HFFc6 (cell line): Measurements from ENCODE around the gene SNX14. TPM values are rescaled to one million over a fixed set of nuclear protein-coding genes. Genes with fewer than 3 reads are reported as not detected.

Experiments
- DNase-seq: peaks from one replicate; pipeline ENCODE4 v3.0.0-alpha.2; 2018
- H3K27ac Mint-ChIP-seq: 2 replicates; pipeline ENCODE4 v1.8.0; 2020; ENCODE audit warnings: mild to moderate bottlenecking, mixed read lengths
- H3K27me3 Mint-ChIP-seq: 2 replicates; pipeline ENCODE4 v1.8.0; 2021; ENCODE audit warnings: mild to moderate bottlenecking, moderate library complexity, mixed read lengths; ENCODE audit not compliant: insufficient read depth
- H3K36me3 Mint-ChIP-seq: 2 replicates; pipeline ENCODE4 v1.8.0; 2021; ENCODE audit warnings: low read depth, mixed read lengths
- H3K4me1 Mint-ChIP-seq: 2 replicates; pipeline ENCODE4 v1.8.0; 2020; ENCODE audit warnings: low read depth, mixed read lengths
- H3K4me3 Mint-ChIP-seq: 2 replicates; pipeline ENCODE4 v1.8.0; 2020; ENCODE audit warnings: mild to moderate bottlenecking, moderate library complexity, mixed read lengths
- H3K9me3 Mint-ChIP-seq: 2 replicates; pipeline ENCODE4 v1.8.0; 2020; ENCODE audit warnings: mild to moderate bottlenecking, mixed read lengths
- total RNA-seq, 6 experiments: library from RNA; stranded (reverse); fragmentation: NEBNext Ultra II Directional; extraction: Animal tissue kit (Norgen Biotek cat#: 25700); gene quantifications; 2 replicates in 1 of 6; 3 replicates in 5 of 6; pipeline ENCODE4 v1.2.3, GENCODE V29; 2021
- TF ChIP-seq, protein P1 (sequence below): fragments of 200-600 bp; sonication (generic); IDR thresholded peaks from 2 replicates; pipeline ENCODE4 v1.5.0; 2021; ENCODE audit warnings: antibody characterized with exemption, mild to moderate bottlenecking

The SNX14 gene
- total RNA-seq, 6 experiments from 2014 or later: 60.9 to 69.3 (median 65.3) TPM

DNA sequence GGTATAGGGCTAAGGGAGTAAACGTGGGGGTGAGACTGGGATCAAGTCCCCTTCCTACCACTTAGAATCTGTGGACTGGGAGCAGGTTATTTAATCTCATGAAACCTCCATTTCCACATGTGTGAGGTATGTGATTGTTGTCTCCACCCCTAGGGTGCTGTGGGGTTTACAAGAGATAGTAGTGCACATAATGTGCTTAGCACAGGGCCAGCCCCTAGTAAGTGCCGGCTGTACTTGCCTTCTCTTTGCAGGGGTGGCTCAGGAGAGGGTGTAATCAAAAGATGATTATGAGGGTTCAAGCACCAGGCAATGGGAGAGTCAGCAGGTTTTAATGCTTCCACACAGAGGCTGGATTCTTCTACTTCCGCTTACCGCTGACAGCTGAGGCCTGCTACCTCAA lies 136.9 kb downstream of the SNX14 start:
- DNase-seq: no peak
- Mint-ChIP-seq H3K4me1 (peaks cover 100% of the 10 kb centered on the region), H3K36me3 (peaks cover 52% of the 10 kb centered on the region), H3K9me3 (no peaks in the 10 kb centered on the region), H3K27ac (peak overlapping the region; percentile 79), H3K27me3 (peaks cover 3% of the 10 kb centered on the region; the same call in 1 of the 2 replicates), H3K4me3 (peak overlapping the region; percentile 66)
- TF ChIP-seq, protein P1, sequence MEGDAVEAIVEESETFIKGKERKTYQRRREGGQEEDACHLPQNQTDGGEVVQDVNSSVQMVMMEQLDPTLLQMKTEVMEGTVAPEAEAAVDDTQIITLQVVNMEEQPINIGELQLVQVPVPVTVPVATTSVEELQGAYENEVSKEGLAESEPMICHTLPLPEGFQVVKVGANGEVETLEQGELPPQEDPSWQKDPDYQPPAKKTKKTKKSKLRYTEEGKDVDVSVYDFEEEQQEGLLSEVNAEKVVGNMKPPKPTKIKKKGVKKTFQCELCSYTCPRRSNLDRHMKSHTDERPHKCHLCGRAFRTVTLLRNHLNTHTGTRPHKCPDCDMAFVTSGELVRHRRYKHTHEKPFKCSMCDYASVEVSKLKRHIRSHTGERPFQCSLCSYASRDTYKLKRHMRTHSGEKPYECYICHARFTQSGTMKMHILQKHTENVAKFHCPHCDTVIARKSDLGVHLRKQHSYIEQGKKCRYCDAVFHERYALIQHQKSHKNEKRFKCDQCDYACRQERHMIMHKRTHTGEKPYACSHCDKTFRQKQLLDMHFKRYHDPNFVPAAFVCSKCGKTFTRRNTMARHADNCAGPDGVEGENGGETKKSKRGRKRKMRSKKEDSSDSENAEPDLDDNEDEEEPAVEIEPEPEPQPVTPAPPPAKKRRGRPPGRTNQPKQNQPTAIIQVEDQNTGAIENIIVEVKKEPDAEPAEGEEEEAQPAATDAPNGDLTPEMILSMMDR: no peak

Other genes with a start within 250 kb of the SNX14 start
- gene NT5E, start 143.8 kb downstream of the SNX14 start, total RNA-seq: 100 to 1,000 TPM; 263 to 375 (median 316) TPM
- gene SYNCRIP, start 49.0 kb upstream of the SNX14 start, total RNA-seq: 100 to 1,000 TPM; 122 to 139 (median 133) TPM